ENCODE data around the gene ALKBH3. TPM values are rescaled to one million over a fixed set of nuclear protein-coding genes. Genes with fewer than 3 reads are reported as not detected.

ALKBH3 gene
- total and polyA plus RNA-seq, 2 of the 13 experiments (the other 11 are each of a cell fraction or from before 2014, with no cell fraction given): 17.8 to 36.1 TPM

DNA sequence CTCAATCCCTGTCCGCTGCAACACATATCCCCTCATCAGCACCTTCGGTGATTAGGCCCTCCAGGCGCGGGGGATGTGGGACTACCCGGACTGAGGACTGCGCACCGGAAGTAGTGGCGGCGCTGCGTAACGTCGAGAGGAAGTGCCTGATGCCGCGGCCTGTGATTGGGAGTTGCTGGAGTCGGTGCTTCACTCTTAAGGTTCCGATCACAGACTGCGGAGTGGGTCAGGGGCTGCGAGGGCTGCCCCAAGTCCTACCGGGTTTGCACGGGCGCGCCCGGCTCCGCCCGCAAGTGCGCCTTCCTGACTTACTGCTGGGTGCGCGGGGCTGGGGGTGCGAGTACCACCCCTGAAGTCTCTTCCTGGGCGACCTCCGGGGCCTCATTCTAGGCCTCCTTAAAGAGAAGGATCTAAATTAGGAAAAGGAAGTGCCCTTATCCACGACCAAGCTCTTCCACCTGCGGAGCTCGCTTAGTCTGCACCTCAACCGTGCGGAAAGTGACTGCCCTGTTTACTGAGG, at the start of gene ALKBH3 (continued):
- TF ChIP-seq CBX2 (IDR thresholded peaks at IDR 0.05; ENCODE audit: low read depth, low read length): peak; percentile 65; the same call in 1 of the 2 replicates
- peak; percentile 86; the same call in 1 of the 2 replicates for TF ChIP-seq CBX2 (CRISPR knock-in tag; IDR thresholded peaks at IDR 0.05; ENCODE audit: low read depth)
- no peak for TF ChIP-seq ZNF121 (CRISPR knock-in tag; IDR thresholded peaks at IDR 0.05)
- TF ChIP-seq, protein P1, sequence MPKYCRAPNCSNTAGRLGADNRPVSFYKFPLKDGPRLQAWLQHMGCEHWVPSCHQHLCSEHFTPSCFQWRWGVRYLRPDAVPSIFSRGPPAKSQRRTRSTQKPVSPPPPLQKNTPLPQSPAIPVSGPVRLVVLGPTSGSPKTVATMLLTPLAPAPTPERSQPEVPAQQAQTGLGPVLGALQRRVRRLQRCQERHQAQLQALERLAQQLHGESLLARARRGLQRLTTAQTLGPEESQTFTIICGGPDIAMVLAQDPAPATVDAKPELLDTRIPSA (CRISPR knock-in tag; IDR thresholded peaks at IDR 0.05; ENCODE audit: borderline replicate concordance): 0 out of 2 replicates have a peak, but pooled peaks have one; percentile 70
- peak; percentile 96 for TF ChIP-seq ZNF501 (CRISPR knock-in tag; IDR thresholded peaks at IDR 0.05)
- TF ChIP-seq KAT7 (CRISPR knock-in tag; IDR thresholded peaks at IDR 0.05; ENCODE audit: borderline replicate concordance): peak; percentile 92
- TF ChIP-seq ZNF589 (CRISPR knock-in tag; conservative IDR thresholded peaks at IDR 0.05): peak; percentile 82; the same call in 1 of the 2 replicates
- TF ChIP-seq, protein P2, sequence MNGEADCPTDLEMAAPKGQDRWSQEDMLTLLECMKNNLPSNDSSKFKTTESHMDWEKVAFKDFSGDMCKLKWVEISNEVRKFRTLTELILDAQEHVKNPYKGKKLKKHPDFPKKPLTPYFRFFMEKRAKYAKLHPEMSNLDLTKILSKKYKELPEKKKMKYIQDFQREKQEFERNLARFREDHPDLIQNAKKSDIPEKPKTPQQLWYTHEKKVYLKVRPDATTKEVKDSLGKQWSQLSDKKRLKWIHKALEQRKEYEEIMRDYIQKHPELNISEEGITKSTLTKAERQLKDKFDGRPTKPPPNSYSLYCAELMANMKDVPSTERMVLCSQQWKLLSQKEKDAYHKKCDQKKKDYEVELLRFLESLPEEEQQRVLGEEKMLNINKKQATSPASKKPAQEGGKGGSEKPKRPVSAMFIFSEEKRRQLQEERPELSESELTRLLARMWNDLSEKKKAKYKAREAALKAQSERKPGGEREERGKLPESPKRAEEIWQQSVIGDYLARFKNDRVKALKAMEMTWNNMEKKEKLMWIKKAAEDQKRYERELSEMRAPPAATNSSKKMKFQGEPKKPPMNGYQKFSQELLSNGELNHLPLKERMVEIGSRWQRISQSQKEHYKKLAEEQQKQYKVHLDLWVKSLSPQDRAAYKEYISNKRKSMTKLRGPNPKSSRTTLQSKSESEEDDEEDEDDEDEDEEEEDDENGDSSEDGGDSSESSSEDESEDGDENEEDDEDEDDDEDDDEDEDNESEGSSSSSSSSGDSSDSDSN (CRISPR knock-in tag; IDR thresholded peaks at IDR 0.05): peak; percentile 79
- TF ChIP-seq, protein P3, sequence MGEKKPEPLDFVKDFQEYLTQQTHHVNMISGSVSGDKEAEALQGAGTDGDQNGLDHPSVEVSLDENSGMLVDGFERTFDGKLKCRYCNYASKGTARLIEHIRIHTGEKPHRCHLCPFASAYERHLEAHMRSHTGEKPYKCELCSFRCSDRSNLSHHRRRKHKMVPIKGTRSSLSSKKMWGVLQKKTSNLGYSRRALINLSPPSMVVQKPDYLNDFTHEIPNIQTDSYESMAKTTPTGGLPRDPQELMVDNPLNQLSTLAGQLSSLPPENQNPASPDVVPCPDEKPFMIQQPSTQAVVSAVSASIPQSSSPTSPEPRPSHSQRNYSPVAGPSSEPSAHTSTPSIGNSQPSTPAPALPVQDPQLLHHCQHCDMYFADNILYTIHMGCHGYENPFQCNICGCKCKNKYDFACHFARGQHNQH (CRISPR knock-in tag; IDR thresholded peaks at IDR 0.05): peak; percentile 76; the same call in 1 of the 2 replicates
- TF ChIP-seq ZNF878 (CRISPR knock-in tag; IDR thresholded peaks at IDR 0.05): no peak; the same call in 1 of the 2 replicates
- TF ChIP-seq, protein P4, sequence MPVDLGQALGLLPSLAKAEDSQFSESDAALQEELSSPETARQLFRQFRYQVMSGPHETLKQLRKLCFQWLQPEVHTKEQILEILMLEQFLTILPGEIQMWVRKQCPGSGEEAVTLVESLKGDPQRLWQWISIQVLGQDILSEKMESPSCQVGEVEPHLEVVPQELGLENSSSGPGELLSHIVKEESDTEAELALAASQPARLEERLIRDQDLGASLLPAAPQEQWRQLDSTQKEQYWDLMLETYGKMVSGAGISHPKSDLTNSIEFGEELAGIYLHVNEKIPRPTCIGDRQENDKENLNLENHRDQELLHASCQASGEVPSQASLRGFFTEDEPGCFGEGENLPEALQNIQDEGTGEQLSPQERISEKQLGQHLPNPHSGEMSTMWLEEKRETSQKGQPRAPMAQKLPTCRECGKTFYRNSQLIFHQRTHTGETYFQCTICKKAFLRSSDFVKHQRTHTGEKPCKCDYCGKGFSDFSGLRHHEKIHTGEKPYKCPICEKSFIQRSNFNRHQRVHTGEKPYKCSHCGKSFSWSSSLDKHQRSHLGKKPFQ (CRISPR knock-in tag; IDR thresholded peaks at IDR 0.05; ENCODE audit: insufficient replicate concordance): no peak
- peak; percentile 43; the same call in 1 of the 2 replicates for TF ChIP-seq SRF (IDR thresholded peaks at IDR 0.05; ENCODE audit: low read depth, low read length)
- TF ChIP-seq ZNF713 (CRISPR knock-in tag; IDR thresholded peaks at IDR 0.05): peak; percentile 79; the same call in 1 of the 2 replicates
- TF ChIP-seq GLI4 (CRISPR knock-in tag; IDR thresholded peaks at IDR 0.05; ENCODE audit: borderline replicate concordance): peak; percentile 39; the same call in 1 of the 2 replicates
- TF ChIP-seq MEF2D (CRISPR knock-in tag; IDR thresholded peaks at IDR 0.05): peak; percentile 87
- TF ChIP-seq KMT2B (CRISPR knock-in tag; IDR thresholded peaks at IDR 0.05): peak; percentile 96
- TF ChIP-seq ZMYM4 (CRISPR knock-in tag; IDR thresholded peaks at IDR 0.05): peak; percentile 100
- no peak for TF ChIP-seq ZNF570 (CRISPR knock-in tag; IDR thresholded peaks at IDR 0.05; ENCODE audit: borderline replicate concordance)
- peak; percentile 85 for TF ChIP-seq CCAR2 (optimal IDR thresholded peaks at IDR 0.05; ENCODE audit: low read depth, low read length)
- no peak for TF ChIP-seq ZNF446 (CRISPR knock-in tag; IDR thresholded peaks at IDR 0.05)
- peak; percentile 84 for TF ChIP-seq ARNT2 (CRISPR knock-in tag; IDR thresholded peaks at IDR 0.05; ENCODE audit: low read depth)
- peak; percentile 96; the same call in 1 of the 2 replicates for TF ChIP-seq AHR (CRISPR knock-in tag; IDR thresholded peaks at IDR 0.05)
